Fibroblast of lung (primary cell): ENCODE measurements around the gene HK3.

Source experiments
- EZH2 ChIP-seq: IDR thresholded peaks from 2 replicates; pipeline ENCODE4 v1.5.1; 2012; ENCODE audit warnings: low read length, control low read depth, mild to moderate bottlenecking; ENCODE audit errors: missing control alignments
- TF ChIP-seq, protein P1 (sequence below), 2 donors: IDR thresholded peaks in 1 of 2; conservative IDR thresholded peaks in 1 of 2; 1 replicate in 1 of 2; 2 replicates in 1 of 2; pipeline ENCODE4 v1.5.1; 2011 to 2012; ENCODE audit warnings: low read length in 2 of 2, control low read depth in 1 of 2, inconsistent platforms in 1 of 2, low read depth in 1 of 2, mild to moderate bottlenecking in 1 of 2

DNA sequence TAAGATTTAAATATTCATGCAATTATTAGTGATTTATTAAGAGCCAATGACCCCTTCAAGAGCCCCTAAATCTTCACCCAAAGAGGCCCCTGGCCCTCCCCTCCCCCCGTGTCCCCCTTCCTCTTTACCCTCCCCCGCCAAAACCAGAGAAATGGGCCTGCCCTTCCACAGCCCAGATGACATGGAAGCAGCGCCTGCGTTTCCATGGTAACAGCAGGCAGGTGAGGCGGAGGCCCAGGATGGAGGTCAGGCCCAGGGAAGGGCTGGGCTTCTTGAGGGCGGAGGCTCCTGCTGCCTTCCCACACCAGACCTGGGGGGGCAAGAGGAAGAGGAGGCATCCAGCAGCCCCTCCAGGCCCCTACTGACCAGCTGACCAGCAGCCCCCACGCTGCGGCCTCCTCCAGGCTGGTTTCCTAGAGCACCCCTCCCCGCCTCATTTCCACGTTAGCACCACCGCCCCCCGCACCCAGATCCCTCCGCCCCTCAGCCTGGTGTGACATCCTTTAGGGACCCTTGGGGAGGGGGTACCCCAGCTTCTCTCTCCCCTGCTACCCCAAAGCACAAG lies 51.3 kb downstream of the HK3 start:
- TF ChIP-seq, protein P1, sequence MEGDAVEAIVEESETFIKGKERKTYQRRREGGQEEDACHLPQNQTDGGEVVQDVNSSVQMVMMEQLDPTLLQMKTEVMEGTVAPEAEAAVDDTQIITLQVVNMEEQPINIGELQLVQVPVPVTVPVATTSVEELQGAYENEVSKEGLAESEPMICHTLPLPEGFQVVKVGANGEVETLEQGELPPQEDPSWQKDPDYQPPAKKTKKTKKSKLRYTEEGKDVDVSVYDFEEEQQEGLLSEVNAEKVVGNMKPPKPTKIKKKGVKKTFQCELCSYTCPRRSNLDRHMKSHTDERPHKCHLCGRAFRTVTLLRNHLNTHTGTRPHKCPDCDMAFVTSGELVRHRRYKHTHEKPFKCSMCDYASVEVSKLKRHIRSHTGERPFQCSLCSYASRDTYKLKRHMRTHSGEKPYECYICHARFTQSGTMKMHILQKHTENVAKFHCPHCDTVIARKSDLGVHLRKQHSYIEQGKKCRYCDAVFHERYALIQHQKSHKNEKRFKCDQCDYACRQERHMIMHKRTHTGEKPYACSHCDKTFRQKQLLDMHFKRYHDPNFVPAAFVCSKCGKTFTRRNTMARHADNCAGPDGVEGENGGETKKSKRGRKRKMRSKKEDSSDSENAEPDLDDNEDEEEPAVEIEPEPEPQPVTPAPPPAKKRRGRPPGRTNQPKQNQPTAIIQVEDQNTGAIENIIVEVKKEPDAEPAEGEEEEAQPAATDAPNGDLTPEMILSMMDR (conservative IDR thresholded peaks at IDR 0.05 in 1 of 2, IDR thresholded peaks at IDR 0.05 in 1 of 2; ENCODE audit: low read depth in 1 of 2, low read length in 2 of 2) = no peak
- TF ChIP-seq EZH2 = no peak
